Measurements from ENCODE around the gene DCTN1.
"Not testable (repeated sequence)": the region's sequence is repeated elsewhere in the genome, so short reads cannot be mapped to it uniquely, and the experiment has no call there.

DCTN1 gene

GRCh38 chr2:74379851-74380789, at the start of gene DCTN1:
TSS of gene DCTN1 (minus strand) at chr2:74380311. CDS start at chr2:74380037, 274 bp downstream.
- peak within 1 kb of the TSS; percentile 57; the same call in 1 of the 2 replicates for H3K4me3 ChIP-seq (ENCODE audit: low read length)
- no peak within 1 kb of the TSS for H3K27ac ChIP-seq (ENCODE audit: low read length)
- H3K27me3 ChIP-seq (ENCODE audit: insufficient read depth, low read length), result no peaks in the 10 kb centered on the region
- H3K9ac ChIP-seq (ENCODE audit: low read depth, low read length), result peak within 1 kb of the TSS; percentile 54; the same call in 1 of the 2 replicates
- H3K9me3 ChIP-seq (ENCODE audit: insufficient read depth, low read depth, low read length), result no peaks in the 10 kb centered on the region
- H3K36me3 ChIP-seq (ENCODE audit: insufficient read depth, low read depth, low read length), result peaks cover 39% of the 10 kb centered on the region
- H3K4me1 ChIP-seq (ENCODE audit: insufficient read depth, low read length), result peaks cover 11% of the 10 kb centered on the region

- Histone ChIP-seq H3K4me1 (ENCODE audit: insufficient read depth, low read length) (no peaks in the 10 kb centered on the region), H3K27me3 (ENCODE audit: insufficient read depth, low read length) (peaks cover 2% of the 10 kb centered on the region; the same call in 1 of the 2 replicates), H3K36me3 (ENCODE audit: insufficient read depth, low read depth, low read length) (peaks cover 80% of the 10 kb centered on the region), H3K9me3 (ENCODE audit: insufficient read depth, low read depth, low read length) (no peaks in the 10 kb centered on the region), H3K9ac (ENCODE audit: low read depth, low read length) (no peak overlapping the region), H3K27ac (ENCODE audit: low read length) (no peak overlapping the region), H3K4me3 (ENCODE audit: low read length) (no peak overlapping the region)
Measured at GRCh38 chr2:74428675-74429074, 48.6 kb upstream of the DCTN1 start.

GRCh38 chr2:74427551-74427950, 47.4 kb upstream of the DCTN1 start:
- Histone ChIP-seq H3K4me1 (ENCODE audit: insufficient read depth, low read length) (no peaks in the 10 kb centered on the region), H3K27me3 (ENCODE audit: insufficient read depth, low read length) (peaks cover 13% of the 10 kb centered on the region), H3K27ac (ENCODE audit: low read length) (no peak overlapping the region), H3K9me3 (ENCODE audit: insufficient read depth, low read depth, low read length) (no peaks in the 10 kb centered on the region), H3K4me3 (ENCODE audit: low read length) (no peak overlapping the region), H3K36me3 (ENCODE audit: insufficient read depth, low read depth, low read length) (peaks cover 78% of the 10 kb centered on the region), H3K9ac (ENCODE audit: low read depth, low read length) (no peak overlapping the region)

- peaks cover 66% of the 10 kb centered on the region for H3K36me3 ChIP-seq (ENCODE audit: insufficient read depth, low read depth, low read length)
- H3K9ac ChIP-seq (ENCODE audit: low read depth, low read length), result no peak overlapping the region
Measured at GRCh38 chr2:74426181-74426758, 46.2 kb upstream of the DCTN1 start.

GRCh38 chr2:74425523-74425922, 45.4 kb upstream of the DCTN1 start:
- peaks cover 23% of the 10 kb centered on the region for H3K27me3 ChIP-seq (ENCODE audit: insufficient read depth, low read length)
- H3K27ac ChIP-seq (ENCODE audit: low read length), result no peak overlapping the region
- no peak overlapping the region for H3K4me3 ChIP-seq (ENCODE audit: low read length)
- no peaks in the 10 kb centered on the region for H3K9me3 ChIP-seq (ENCODE audit: insufficient read depth, low read depth, low read length)
- H3K9ac ChIP-seq (ENCODE audit: low read depth, low read length), result no peak overlapping the region
- peaks cover 58% of the 10 kb centered on the region for H3K36me3 ChIP-seq (ENCODE audit: insufficient read depth, low read depth, low read length)
- H3K4me1 ChIP-seq (ENCODE audit: insufficient read depth, low read length), result no peaks in the 10 kb centered on the region

More at GRCh38 chr2:74426181-74426758, 46.2 kb upstream of the DCTN1 start:
- Histone ChIP-seq H3K4me3 (ENCODE audit: low read length) (no peak overlapping the region), H3K9me3 (ENCODE audit: insufficient read depth, low read depth, low read length) (no peaks in the 10 kb centered on the region), H3K27me3 (ENCODE audit: insufficient read depth, low read length) (peaks cover 17% of the 10 kb centered on the region), H3K27ac (ENCODE audit: low read length) (no peak overlapping the region), H3K4me1 (ENCODE audit: insufficient read depth, low read length) (no peaks in the 10 kb centered on the region)

- no peaks in the 10 kb centered on the region for H3K4me1 ChIP-seq (ENCODE audit: insufficient read depth, low read length)
- H3K36me3 ChIP-seq (ENCODE audit: insufficient read depth, low read depth, low read length), result peaks cover 54% of the 10 kb centered on the region
- H3K27ac ChIP-seq (ENCODE audit: low read length), result no peak overlapping the region
- H3K9me3 ChIP-seq (ENCODE audit: insufficient read depth, low read depth, low read length), result no peaks in the 10 kb centered on the region
- peaks cover 28% of the 10 kb centered on the region for H3K27me3 ChIP-seq (ENCODE audit: insufficient read depth, low read length)
- H3K4me3 ChIP-seq (ENCODE audit: low read length), result no peak overlapping the region
- H3K9ac ChIP-seq (ENCODE audit: low read depth, low read length), result no peak overlapping the region
Measured at GRCh38 chr2:74424995-74425406, 44.9 kb upstream of the DCTN1 start.

- Histone ChIP-seq H3K4me3 (ENCODE audit: low read length) (no peak overlapping the region), H3K27me3 (ENCODE audit: insufficient read depth, low read length) (peaks cover 31% of the 10 kb centered on the region), H3K27ac (ENCODE audit: low read length) (no peak overlapping the region), H3K36me3 (ENCODE audit: insufficient read depth, low read depth, low read length) (peaks cover 47% of the 10 kb centered on the region), H3K4me1 (ENCODE audit: insufficient read depth, low read length) (no peaks in the 10 kb centered on the region), H3K9me3 (ENCODE audit: insufficient read depth, low read depth, low read length) (no peaks in the 10 kb centered on the region), H3K9ac (ENCODE audit: low read depth, low read length) (no peak overlapping the region)
Measured at GRCh38 chr2:74424139-74424992, 44.3 kb upstream of the DCTN1 start.

GRCh38 chr2:74423231-74424095, 43.4 kb upstream of the DCTN1 start:
- H3K9ac ChIP-seq (ENCODE audit: low read depth, low read length), result no peak overlapping the region
- peaks cover 31% of the 10 kb centered on the region for H3K27me3 ChIP-seq (ENCODE audit: insufficient read depth, low read length)
- no peaks in the 10 kb centered on the region for H3K9me3 ChIP-seq (ENCODE audit: insufficient read depth, low read depth, low read length)
- H3K36me3 ChIP-seq (ENCODE audit: insufficient read depth, low read depth, low read length), result peaks cover 38% of the 10 kb centered on the region
- H3K4me3 ChIP-seq (ENCODE audit: low read length), result no peak overlapping the region
- no peak overlapping the region for H3K27ac ChIP-seq (ENCODE audit: low read length)
- H3K4me1 ChIP-seq (ENCODE audit: insufficient read depth, low read length), result no peaks in the 10 kb centered on the region

- peaks cover 17% of the 10 kb centered on the region for H3K36me3 ChIP-seq (ENCODE audit: insufficient read depth, low read depth, low read length)
- H3K4me3 ChIP-seq (ENCODE audit: low read length), result peak within 1 kb of the TSS; percentile 92
- no peaks in the 10 kb centered on the region for H3K9me3 ChIP-seq (ENCODE audit: insufficient read depth, low read depth, low read length)
- H3K27ac ChIP-seq (ENCODE audit: low read length), result peak within 1 kb of the TSS; percentile 19
- H3K4me1 ChIP-seq (ENCODE audit: insufficient read depth, low read length), result no peaks in the 10 kb centered on the region
- peak within 1 kb of the TSS; percentile 89; the same call in 1 of the 2 replicates for H3K9ac ChIP-seq (ENCODE audit: low read depth, low read length)
- peaks cover 31% of the 10 kb centered on the region for H3K27me3 ChIP-seq (ENCODE audit: insufficient read depth, low read length)
Measured at GRCh38 chr2:74421221-74421870, 41.2 kb upstream of the DCTN1 start, which contains the start of the genes C2orf81 and WDR54. TSS of gene C2orf81 (minus strand) at chr2:74421619. CDS start at chr2:74421560, 59 bp downstream. TSS of gene WDR54 (plus strand) at chr2:74421730. CDS start at chr2:74422154, 424 bp downstream.

GRCh38 chr2:74420443-74421103, 40.5 kb upstream of the DCTN1 start:
- H3K4me1 ChIP-seq (ENCODE audit: insufficient read depth, low read length); H3K27ac ChIP-seq (ENCODE audit: low read length); H3K9me3 ChIP-seq (ENCODE audit: insufficient read depth, low read depth, low read length); H3K36me3 ChIP-seq (ENCODE audit: insufficient read depth, low read depth, low read length): not testable (repeated sequence)
- peaks cover 31% of the 10 kb centered on the region for H3K27me3 ChIP-seq (ENCODE audit: insufficient read depth, low read length)
- H3K9ac ChIP-seq (ENCODE audit: low read depth, low read length), result peak overlapping the region; percentile 89; the same call in 1 of the 2 replicates
- H3K4me3 ChIP-seq (ENCODE audit: low read length), result peak overlapping the region; percentile 92; the same call in 1 of the 2 replicates

Data from iPS-20b (cell line).